IPS-20b (cell line): ENCODE results near the gene EVI5.
"Not testable (repeated sequence)": the region's sequence is repeated elsewhere in the genome, so short reads cannot be mapped to it uniquely, and the experiment has no call there.

Experiments used
- H3K27ac ChIP-seq: one replicate; pipeline ENCODE4 v1.5.1; 2013; ENCODE audit warnings: low read length
- H3K27me3 ChIP-seq: 2 replicates; pipeline ENCODE4 v1.6.1; 2013; ENCODE audit warnings: mild to moderate bottlenecking, low read length, inconsistent platforms; ENCODE audit not compliant: insufficient read depth
- H3K36me3 ChIP-seq: 2 replicates; pipeline ENCODE4 v1.6.1; 2013; ENCODE audit warnings: low read depth, mild to moderate bottlenecking, inconsistent platforms, low read length, moderate library complexity; ENCODE audit not compliant: insufficient read depth
- H3K4me1 ChIP-seq: 2 replicates; pipeline ENCODE4 v1.6.1; 2013; ENCODE audit warnings: mild to moderate bottlenecking, control low read depth, inconsistent platforms, low read length, moderate library complexity; ENCODE audit not compliant: insufficient read depth
- H3K4me3 ChIP-seq: 2 replicates; pipeline ENCODE4 v1.5.1; 2013; ENCODE audit warnings: mild to moderate bottlenecking, low read length, inconsistent platforms
- H3K9ac ChIP-seq: 2 replicates; pipeline ENCODE4 v1.6.1; 2013; ENCODE audit warnings: low read depth, mild to moderate bottlenecking, inconsistent platforms, low read length, moderate library complexity
- H3K9me3 ChIP-seq: 2 replicates; pipeline ENCODE4 v1.6.1; 2013; ENCODE audit warnings: mild to moderate bottlenecking, low read depth, low read length, inconsistent platforms; ENCODE audit not compliant: insufficient read depth

Gene EVI5

GRCh38 chr1:92743221-92743620 is 41.7 kb downstream of the EVI5 start:
- no peaks in the 10 kb centered on the region for H3K4me1 ChIP-seq
- H3K9me3 ChIP-seq, result no peaks in the 10 kb centered on the region
- no peak overlapping the region for H3K4me3 ChIP-seq
- no peaks in the 10 kb centered on the region for H3K27me3 ChIP-seq
- no peak overlapping the region for H3K27ac ChIP-seq
- H3K9ac ChIP-seq, result no peak overlapping the region
- no peaks in the 10 kb centered on the region for H3K36me3 ChIP-seq

GRCh38 chr1:92739669-92740524 is 45.0 kb downstream of the EVI5 start:
- no peaks in the 10 kb centered on the region for H3K4me1 ChIP-seq
- H3K9ac ChIP-seq, result no peak overlapping the region
- no peaks in the 10 kb centered on the region for H3K9me3 ChIP-seq
- no peak overlapping the region for H3K4me3 ChIP-seq
- no peaks in the 10 kb centered on the region for H3K36me3 ChIP-seq
- no peak overlapping the region for H3K27ac ChIP-seq
- no peaks in the 10 kb centered on the region for H3K27me3 ChIP-seq

- no peaks in the 10 kb centered on the region for H3K4me1 ChIP-seq
- no peak overlapping the region for H3K27ac ChIP-seq
- H3K36me3 ChIP-seq, result no peaks in the 10 kb centered on the region
- no peak overlapping the region for H3K4me3 ChIP-seq
- no peaks in the 10 kb centered on the region for H3K27me3 ChIP-seq
- no peaks in the 10 kb centered on the region for H3K9me3 ChIP-seq
- no peak overlapping the region for H3K9ac ChIP-seq
Measured at GRCh38 chr1:92736395-92736794, 48.5 kb downstream of the EVI5 start.

GRCh38 chr1:92730476-92730875 is 54.4 kb downstream of the EVI5 start:
- H3K4me3 ChIP-seq, result no peak overlapping the region
- H3K36me3 ChIP-seq, result no peaks in the 10 kb centered on the region
- H3K27me3 ChIP-seq, result no peaks in the 10 kb centered on the region
- H3K4me1 ChIP-seq, result no peaks in the 10 kb centered on the region
- no peak overlapping the region for H3K27ac ChIP-seq
- H3K9ac ChIP-seq, result no peak overlapping the region
- no peaks in the 10 kb centered on the region for H3K9me3 ChIP-seq

GRCh38 chr1:92728697-92729096 is 56.2 kb downstream of the EVI5 start:
- no peaks in the 10 kb centered on the region for H3K27me3 ChIP-seq
- H3K27ac ChIP-seq, result no peak overlapping the region
- H3K9me3 ChIP-seq, result no peaks in the 10 kb centered on the region
- H3K4me1 ChIP-seq, result no peaks in the 10 kb centered on the region
- no peak overlapping the region for H3K9ac ChIP-seq
- no peaks in the 10 kb centered on the region for H3K36me3 ChIP-seq
- no peak overlapping the region for H3K4me3 ChIP-seq

- H3K9ac ChIP-seq, H3K36me3 ChIP-seq, H3K4me3 ChIP-seq, H3K9me3 ChIP-seq, H3K27ac ChIP-seq, H3K27me3 ChIP-seq, H3K4me1 ChIP-seq: not testable (repeated sequence)
Measured at GRCh38 chr1:92723713-92724112, 61.2 kb downstream of the EVI5 start.

- Histone ChIP-seq H3K36me3 (no peaks in the 10 kb centered on the region), H3K9me3 (no peaks in the 10 kb centered on the region), H3K9ac (no peak overlapping the region), H3K27ac (no peak overlapping the region), H3K27me3 (no peaks in the 10 kb centered on the region), H3K4me1 (peaks cover 3% of the 10 kb centered on the region; the same call in 1 of the 2 replicates), H3K4me3 (no peak overlapping the region)
Measured at GRCh38 chr1:92721886-92722285, 63.0 kb downstream of the EVI5 start.

GRCh38 chr1:92721157-92721556 is 63.8 kb downstream of the EVI5 start:
- not testable (repeated sequence) for H3K27ac ChIP-seq, H3K9ac ChIP-seq, H3K9me3 ChIP-seq, H3K27me3 ChIP-seq, H3K4me1 ChIP-seq, H3K36me3 ChIP-seq, H3K4me3 ChIP-seq

GRCh38 chr1:92715476-92715951 is 69.4 kb downstream of the EVI5 start:
- not testable (repeated sequence) for H3K4me3 ChIP-seq, H3K27me3 ChIP-seq, H3K36me3 ChIP-seq, H3K9me3 ChIP-seq, H3K27ac ChIP-seq, H3K4me1 ChIP-seq, H3K9ac ChIP-seq

- Histone ChIP-seq H3K4me3 (no peak overlapping the region), H3K27me3 (no peaks in the 10 kb centered on the region)
Measured at GRCh38 chr1:92713939-92714338, 71.0 kb downstream of the EVI5 start.

GRCh38 chr1:92711473-92712165 is 73.3 kb downstream of the EVI5 start:
- Histone ChIP-seq H3K9ac (no peak overlapping the region), H3K9me3 (no peaks in the 10 kb centered on the region), H3K4me3 (no peak overlapping the region), H3K4me1 (peaks cover 11% of the 10 kb centered on the region; the same call in 1 of the 2 replicates), H3K27me3 (no peaks in the 10 kb centered on the region), H3K27ac (no peak overlapping the region), H3K36me3 (no peaks in the 10 kb centered on the region)

More at GRCh38 chr1:92713939-92714338, 71.0 kb downstream of the EVI5 start:
- no peak overlapping the region for H3K9ac ChIP-seq
- H3K27ac ChIP-seq, result no peak overlapping the region
- H3K36me3 ChIP-seq, result no peaks in the 10 kb centered on the region
- peaks cover 11% of the 10 kb centered on the region; the same call in 1 of the 2 replicates for H3K4me1 ChIP-seq
- H3K9me3 ChIP-seq, result no peaks in the 10 kb centered on the region

GRCh38 chr1:92709738-92710137 is 75.2 kb downstream of the EVI5 start:
- Histone ChIP-seq H3K27me3 (no peaks in the 10 kb centered on the region), H3K36me3 (no peaks in the 10 kb centered on the region), H3K9me3 (no peaks in the 10 kb centered on the region), H3K4me3 (no peak overlapping the region), H3K27ac (no peak overlapping the region), H3K4me1 (peaks cover 18% of the 10 kb centered on the region; the same call in 1 of the 2 replicates), H3K9ac (no peak overlapping the region)
